GM06990 (cell line): ENCODE measurements around the gene EIF2S2.

Experiments used
- DNase-seq: peaks from one replicate; pipeline ENCODE4 v3.0.0-alpha.2; 2011; ENCODE audit not compliant: insufficient read length; ENCODE audit errors: extremely low read depth
- H3K27me3 ChIP-seq: replicated peaks from 2 replicates; pipeline ENCODE4 v1.6.0; 2011; ENCODE audit warnings: low read length; ENCODE audit not compliant: control insufficient read depth, insufficient read depth
- H3K36me3 ChIP-seq: 2 replicates; pipeline ENCODE4 v1.5.1; 2011; ENCODE audit warnings: low read length; ENCODE audit not compliant: control insufficient read depth, insufficient read depth
- H3K4me3 ChIP-seq: replicated peaks from 2 replicates; pipeline ENCODE4 v1.5.1; 2011; ENCODE audit warnings: low read depth, mild to moderate bottlenecking, control low read depth, low read length
- TF ChIP-seq, protein P1 (sequence below): IDR thresholded peaks from 2 replicates; pipeline ENCODE4 v1.5.1; 2011; ENCODE audit warnings: low read length, control low read depth, mild to moderate bottlenecking, inconsistent platforms; ENCODE audit not compliant: insufficient read depth, poor library complexity, severe bottlenecking

The EIF2S2 gene

DNA sequence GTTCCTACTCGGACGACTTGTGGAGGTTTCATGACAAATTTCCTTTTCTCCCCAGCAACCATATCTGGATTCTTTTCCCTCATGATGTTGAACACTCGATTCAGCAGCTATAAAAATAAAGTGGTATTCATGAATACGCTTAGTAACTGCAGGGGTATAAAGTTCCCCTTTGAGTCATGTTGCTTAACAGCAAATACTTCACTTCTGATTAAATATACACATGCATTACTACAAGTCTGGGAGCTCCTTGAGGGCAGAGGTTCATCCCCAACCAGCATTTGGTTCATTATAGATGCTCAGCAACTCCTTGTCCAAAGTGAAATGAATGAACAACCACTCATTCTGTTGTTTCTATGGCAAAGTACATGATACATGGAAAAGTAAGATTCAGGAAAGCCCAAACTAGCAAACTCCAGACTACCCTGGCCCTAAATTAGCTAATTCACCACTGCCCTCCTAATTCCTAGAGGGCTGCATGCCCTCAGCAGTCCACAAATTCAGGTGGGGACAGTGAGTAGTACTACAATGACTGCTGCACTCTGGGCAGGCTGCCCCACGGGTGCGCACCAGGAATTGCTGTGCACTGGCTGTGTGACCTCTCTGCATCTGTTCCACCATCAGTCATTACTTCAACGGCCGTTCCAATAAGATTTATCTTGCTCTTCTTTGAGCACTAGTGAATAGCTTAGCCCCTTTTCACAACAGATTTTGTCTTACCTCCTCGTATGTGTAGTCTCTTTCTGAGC is 15.2 kb downstream of the EIF2S2 start:
- H3K27me3 ChIP-seq, result no peaks in the 10 kb centered on the region
- no peak for DNase-seq
- H3K4me3 ChIP-seq, result no peak overlapping the region
- H3K36me3 ChIP-seq, result peaks cover 23% of the 10 kb centered on the region
- TF ChIP-seq, protein P1, sequence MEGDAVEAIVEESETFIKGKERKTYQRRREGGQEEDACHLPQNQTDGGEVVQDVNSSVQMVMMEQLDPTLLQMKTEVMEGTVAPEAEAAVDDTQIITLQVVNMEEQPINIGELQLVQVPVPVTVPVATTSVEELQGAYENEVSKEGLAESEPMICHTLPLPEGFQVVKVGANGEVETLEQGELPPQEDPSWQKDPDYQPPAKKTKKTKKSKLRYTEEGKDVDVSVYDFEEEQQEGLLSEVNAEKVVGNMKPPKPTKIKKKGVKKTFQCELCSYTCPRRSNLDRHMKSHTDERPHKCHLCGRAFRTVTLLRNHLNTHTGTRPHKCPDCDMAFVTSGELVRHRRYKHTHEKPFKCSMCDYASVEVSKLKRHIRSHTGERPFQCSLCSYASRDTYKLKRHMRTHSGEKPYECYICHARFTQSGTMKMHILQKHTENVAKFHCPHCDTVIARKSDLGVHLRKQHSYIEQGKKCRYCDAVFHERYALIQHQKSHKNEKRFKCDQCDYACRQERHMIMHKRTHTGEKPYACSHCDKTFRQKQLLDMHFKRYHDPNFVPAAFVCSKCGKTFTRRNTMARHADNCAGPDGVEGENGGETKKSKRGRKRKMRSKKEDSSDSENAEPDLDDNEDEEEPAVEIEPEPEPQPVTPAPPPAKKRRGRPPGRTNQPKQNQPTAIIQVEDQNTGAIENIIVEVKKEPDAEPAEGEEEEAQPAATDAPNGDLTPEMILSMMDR, result no peak

DNA sequence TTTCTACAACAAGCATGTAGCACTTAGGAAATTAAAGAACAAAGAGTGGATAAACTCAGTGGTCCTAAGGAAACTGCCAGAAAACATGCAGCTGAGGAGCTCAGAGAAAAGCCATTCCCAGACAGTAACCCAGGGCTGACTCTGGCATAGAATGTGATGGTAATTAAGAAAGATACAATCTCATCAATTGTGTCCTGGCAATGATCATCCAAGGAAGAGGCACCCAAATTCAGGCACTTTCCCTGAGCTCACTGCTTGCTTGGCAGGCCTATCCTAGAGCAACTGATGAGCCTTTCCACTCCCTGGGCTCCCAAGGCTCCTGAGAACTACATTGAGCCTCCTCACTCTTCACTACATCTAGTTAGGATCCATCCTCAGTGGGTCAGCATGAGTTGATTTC is 16.2 kb downstream of the EIF2S2 start:
- no peak for DNase-seq
- TF ChIP-seq, protein P1, result no peak
- Histone ChIP-seq H3K27me3 (no peaks in the 10 kb centered on the region), H3K36me3 (peaks cover 21% of the 10 kb centered on the region), H3K4me3 (no peak overlapping the region)

DNA sequence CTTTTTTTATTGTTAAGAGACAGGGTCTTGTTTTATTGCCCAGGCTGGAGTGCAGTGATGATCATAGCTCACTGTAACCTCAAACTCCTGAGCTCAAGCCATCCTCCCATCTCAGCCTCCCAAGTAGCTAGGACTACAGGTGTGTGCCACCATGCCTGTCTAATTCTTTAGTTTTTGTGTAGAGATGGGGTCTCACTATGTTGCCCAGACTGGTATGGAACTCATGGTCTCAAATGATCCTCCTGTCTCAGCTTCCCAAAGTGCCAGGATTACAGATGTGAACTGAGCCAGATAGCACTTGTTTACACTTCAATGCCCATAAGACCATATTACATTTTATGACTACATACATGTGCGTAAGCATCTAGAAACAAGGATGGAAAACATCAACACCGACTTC is 18.1 kb downstream of the EIF2S2 start:
- peaks cover 24% of the 10 kb centered on the region for H3K36me3 ChIP-seq
- no peaks in the 10 kb centered on the region for H3K27me3 ChIP-seq
- H3K4me3 ChIP-seq, result no peak overlapping the region
- DNase-seq, result no peak
- TF ChIP-seq, protein P1, result no peak

DNA sequence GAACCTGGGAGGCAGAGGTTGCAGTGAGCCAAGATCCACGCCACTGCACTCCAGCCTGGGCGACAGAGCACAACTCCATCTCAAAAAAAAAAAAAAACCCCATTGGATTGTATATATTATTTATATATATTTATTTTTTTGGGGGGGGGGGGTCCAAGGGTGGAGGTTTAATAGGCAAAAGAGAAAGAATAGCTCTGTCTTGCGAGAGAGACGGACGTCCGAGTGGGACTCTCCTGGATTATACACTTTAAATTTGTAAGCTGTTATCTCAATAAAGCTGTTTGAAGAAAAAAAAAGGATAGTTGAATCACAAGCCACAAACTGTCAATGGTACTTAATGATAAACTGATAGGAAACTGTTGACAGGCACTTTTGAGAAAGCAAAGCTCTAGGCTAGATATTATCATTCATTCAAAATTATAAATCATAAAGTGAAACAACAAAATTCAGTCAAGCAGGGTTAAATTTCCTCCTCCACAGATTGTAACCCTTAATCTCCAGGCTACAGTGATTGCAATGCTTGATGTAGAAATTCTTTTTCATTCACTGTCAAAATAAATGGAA is 20.3 kb downstream of the EIF2S2 start:
- H3K4me3 ChIP-seq, result no peak overlapping the region
- TF ChIP-seq, protein P1, result no peak
- peaks cover 33% of the 10 kb centered on the region for H3K36me3 ChIP-seq
- DNase-seq, result no peak
- H3K27me3 ChIP-seq, result no peaks in the 10 kb centered on the region

DNA sequence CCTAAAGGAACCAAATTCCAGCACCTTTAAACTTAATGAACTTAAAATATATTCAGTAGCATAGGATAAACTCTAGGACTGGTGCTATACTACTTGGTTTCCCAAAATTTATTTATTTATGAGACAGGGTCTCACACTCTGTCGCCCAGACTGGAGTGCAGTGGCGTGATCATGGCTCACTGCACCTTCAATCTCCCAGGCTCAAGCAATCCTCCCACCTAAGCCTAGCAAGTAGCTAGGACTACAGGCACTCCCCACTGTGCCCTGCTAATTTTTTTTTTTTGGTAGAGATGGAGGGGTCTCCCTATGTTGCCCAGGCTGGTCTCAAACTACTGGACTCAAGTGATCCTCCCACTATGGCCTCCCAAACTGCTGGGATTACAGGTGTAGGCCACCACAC is 21.4 kb downstream of the EIF2S2 start:
- TF ChIP-seq, protein P1, result no peak
- DNase-seq, result no peak
- H3K27me3 ChIP-seq, result no peaks in the 10 kb centered on the region
- H3K36me3 ChIP-seq, result peaks cover 31% of the 10 kb centered on the region
- no peak overlapping the region for H3K4me3 ChIP-seq
